ENCODE results near the gene TNIP2. TPM values are rescaled to one million over a fixed set of nuclear protein-coding genes. Genes with fewer than 3 reads are reported as not detected.

Gene TNIP2
- total and polyA plus RNA-seq, 12 donors, result 12.6 to 33.7 (median 18.4) TPM

GRCh38 chr4:2702361-2702760 lies 53.8 kb downstream of the TNIP2 start:
- WGBS, 2 donors, result 95 to 96% methylated on average over 8 of the region's 8 CpGs
- Histone ChIP-seq H3K27me3 (no peaks in the 10 kb centered on the region), H3K9me3 (no peaks in the 10 kb centered on the region), H3K4me3 (no peak overlapping the region), H3K27ac (no peak overlapping the region), H3K36me3 (peaks cover 0 to 99% (median 63%) of the 10 kb centered on the region in 9 donors), H3K4me1 (no peaks in the 10 kb centered on the region)
- DNase-seq (no peak), ATAC-seq (no peak)
- TF ChIP-seq CTCF (IDR thresholded peaks at IDR 0.05), result no peak
- intact Hi-C loops (cut with DNase I), result no loop called here

- Histone ChIP-seq H3K4me1 (no peaks in the 10 kb centered on the region), H3K36me3 (peaks cover 0 to 100% (median 81%) of the 10 kb centered on the region in 9 donors), H3K27me3 (no peaks in the 10 kb centered on the region), H3K9me3 (no peaks in the 10 kb centered on the region), H3K4me3 (no peak overlapping the region), H3K27ac (no peak overlapping the region)
- DNase-seq, result no peak
- peak in 1 of 8 donors; percentile 20 for ATAC-seq
- intact Hi-C loops (cut with DNase I), result no loop called here
- 95 to 97% methylated on average over 8 of the region's 8 CpGs for WGBS, 2 donors
- no peak for TF ChIP-seq CTCF (IDR thresholded peaks at IDR 0.05)
Observed at GRCh38 chr4:2700031-2700430, 56.1 kb downstream of the TNIP2 start.

- Histone ChIP-seq H3K27me3 (no peaks in the 10 kb centered on the region), H3K4me1 (no peaks in the 10 kb centered on the region), H3K27ac (no peak overlapping the region), H3K9me3 (no peaks in the 10 kb centered on the region), H3K36me3 (peaks cover 0 to 100% (median 86%) of the 10 kb centered on the region in 9 donors), H3K4me3 (no peak overlapping the region)
- no peak for TF ChIP-seq CTCF (IDR thresholded peaks at IDR 0.05)
- 91% methylated on average over 7 of the region's 7 CpGs for WGBS, 2 donors
- DNase-seq (no peak), ATAC-seq (no peak)
- intact Hi-C loops (cut with DNase I), result no loop called here
Observed at GRCh38 chr4:2699534-2699933, 56.6 kb downstream of the TNIP2 start.

GRCh38 chr4:2698951-2699505 lies 57.1 kb downstream of the TNIP2 start:
- WGBS, 2 donors, result 93% methylated on average over 12 of the region's 12 CpGs
- TF ChIP-seq CTCF (IDR thresholded peaks at IDR 0.05), result no peak
- ATAC-seq (no peak), DNase-seq (no peak)
- Histone ChIP-seq H3K9me3 (no peaks in the 10 kb centered on the region), H3K36me3 (peaks cover 0 to 100% (median 86%) of the 10 kb centered on the region in 9 donors), H3K27me3 (no peaks in the 10 kb centered on the region), H3K27ac (no peak overlapping the region), H3K4me3 (no peak overlapping the region), H3K4me1 (no peaks in the 10 kb centered on the region)
- intact Hi-C loops (cut with DNase I), result no loop called here
